ENCODE results near the gene EBP. TPM values are rescaled to one million over a fixed set of nuclear protein-coding genes. Genes with fewer than 3 reads are reported as not detected.

Gene EBP
- total RNA-seq, 1 donor from 2014 or later = 73.1 TPM

- Mint-ChIP-seq H3K36me3 (ENCODE audit: insufficient read depth) (peaks cover 5% of the 10 kb centered on the region), H3K27ac (no peak overlapping the region), H3K9me3 (ENCODE audit: low read depth) (peaks cover 6% of the 10 kb centered on the region), H3K27me3 (no peaks in the 10 kb centered on the region), H3K4me1 (ENCODE audit: low read depth) (no peaks in the 10 kb centered on the region), H3K4me3 (ENCODE audit: low read depth) (no peak overlapping the region)
- no peak for TF ChIP-seq CTCF (IDR thresholded peaks at IDR 0.05; ENCODE audit: unreplicated experiment)
- DNase-seq (ENCODE audit: low spot score, unreplicated experiment) = no peak
Observed at GRCh38 chrX:48560056-48560455, 38.4 kb downstream of the EBP start.

GRCh38 chrX:48560681-48561080 lies 39.1 kb downstream of the EBP start:
- H3K4me1 Mint-ChIP-seq (ENCODE audit: low read depth) = no peaks in the 10 kb centered on the region
- peaks cover under 1% of the 10 kb centered on the region for H3K9me3 Mint-ChIP-seq (ENCODE audit: low read depth)
- H3K27me3 Mint-ChIP-seq = no peaks in the 10 kb centered on the region
- peaks cover 3% of the 10 kb centered on the region for H3K36me3 Mint-ChIP-seq (ENCODE audit: insufficient read depth)
- TF ChIP-seq CTCF (IDR thresholded peaks at IDR 0.05; ENCODE audit: unreplicated experiment) = no peak
- H3K27ac Mint-ChIP-seq = no peak overlapping the region
- no peak overlapping the region for H3K4me3 Mint-ChIP-seq (ENCODE audit: low read depth)
- no peak for DNase-seq (ENCODE audit: low spot score, unreplicated experiment)

- no peak for DNase-seq (ENCODE audit: low spot score, unreplicated experiment)
- Mint-ChIP-seq H3K27me3 (no peaks in the 10 kb centered on the region), H3K4me3 (ENCODE audit: low read depth) (no peak overlapping the region), H3K36me3 (ENCODE audit: insufficient read depth) (peaks cover 1% of the 10 kb centered on the region), H3K4me1 (ENCODE audit: low read depth) (peaks cover 2% of the 10 kb centered on the region), H3K27ac (no peak overlapping the region), H3K9me3 (ENCODE audit: low read depth) (peaks cover 6% of the 10 kb centered on the region)
- TF ChIP-seq CTCF (IDR thresholded peaks at IDR 0.05; ENCODE audit: unreplicated experiment) = no peak
Observed at GRCh38 chrX:48569958-48570357, 48.4 kb downstream of the EBP start.

- H3K4me1 Mint-ChIP-seq (ENCODE audit: low read depth) = peaks cover 8% of the 10 kb centered on the region
- peaks cover 8% of the 10 kb centered on the region for H3K9me3 Mint-ChIP-seq (ENCODE audit: low read depth)
Observed at GRCh38 chrX:48573690-48574269, 52.2 kb downstream of the EBP start.

More at GRCh38 chrX:48573690-48574269, 52.2 kb downstream of the EBP start:
- Mint-ChIP-seq H3K27me3 (no peaks in the 10 kb centered on the region), H3K27ac (peak overlapping the region; percentile 99), H3K4me3 (ENCODE audit: low read depth) (peak overlapping the region; percentile 93), H3K36me3 (ENCODE audit: insufficient read depth) (peaks cover 16% of the 10 kb centered on the region)
- TF ChIP-seq CTCF (IDR thresholded peaks at IDR 0.05; ENCODE audit: unreplicated experiment) = no peak
- DNase-seq (ENCODE audit: low spot score, unreplicated experiment) = no peak
